ENCODE results near the gene CYP3A7. TPM values are rescaled to one million over a fixed set of nuclear protein-coding genes. Genes with fewer than 3 reads are reported as not detected.
A peak's percentile ranks its signal among the peaks of the same experiment; 100 is the strongest.

Gene CYP3A7
- total and polyA plus RNA-seq, 9 of the 15 experiments (the other 6 are each of a cell fraction or from before 2014, with no cell fraction given), result 0.20 TPM; not detected in 8

GRCh38 chr7:99693427-99694200 is 41.4 kb downstream of the CYP3A7 start (continued):
- TF ChIP-seq ZNF512 (tag; IDR thresholded peaks at IDR 0.05) (peak; percentile 63; the same call in 1 of the 2 replicates), PKNOX1 (IDR thresholded peaks at IDR 0.05) (peak; percentile 79), VEZF1 (CRISPR knock-in tag; IDR thresholded peaks at IDR 0.05) (peak; percentile 75), NCOR1 (IDR thresholded peaks at IDR 0.05) (peak; percentile 83), MTA1 (IDR thresholded peaks at IDR 0.05; ENCODE audit: borderline replicate concordance) (peak; percentile 85)
